Measurements from ENCODE around the gene RAD21L1. TPM values are rescaled to one million over a fixed set of nuclear protein-coding genes. Genes with fewer than 3 reads are reported as not detected.

RAD21L1 gene
- total RNA-seq, 1 experiment from 2014 or later: not detected

- DNase-seq (ENCODE audit: low spot score): no peak
- in situ Hi-C loops (cut with HindIII; ENCODE audit: low sequenced_read_pairs): no loop called here
Observed at GRCh38 chr20:1283522-1284510, 58.0 kb downstream of the RAD21L1 start.

DNA sequence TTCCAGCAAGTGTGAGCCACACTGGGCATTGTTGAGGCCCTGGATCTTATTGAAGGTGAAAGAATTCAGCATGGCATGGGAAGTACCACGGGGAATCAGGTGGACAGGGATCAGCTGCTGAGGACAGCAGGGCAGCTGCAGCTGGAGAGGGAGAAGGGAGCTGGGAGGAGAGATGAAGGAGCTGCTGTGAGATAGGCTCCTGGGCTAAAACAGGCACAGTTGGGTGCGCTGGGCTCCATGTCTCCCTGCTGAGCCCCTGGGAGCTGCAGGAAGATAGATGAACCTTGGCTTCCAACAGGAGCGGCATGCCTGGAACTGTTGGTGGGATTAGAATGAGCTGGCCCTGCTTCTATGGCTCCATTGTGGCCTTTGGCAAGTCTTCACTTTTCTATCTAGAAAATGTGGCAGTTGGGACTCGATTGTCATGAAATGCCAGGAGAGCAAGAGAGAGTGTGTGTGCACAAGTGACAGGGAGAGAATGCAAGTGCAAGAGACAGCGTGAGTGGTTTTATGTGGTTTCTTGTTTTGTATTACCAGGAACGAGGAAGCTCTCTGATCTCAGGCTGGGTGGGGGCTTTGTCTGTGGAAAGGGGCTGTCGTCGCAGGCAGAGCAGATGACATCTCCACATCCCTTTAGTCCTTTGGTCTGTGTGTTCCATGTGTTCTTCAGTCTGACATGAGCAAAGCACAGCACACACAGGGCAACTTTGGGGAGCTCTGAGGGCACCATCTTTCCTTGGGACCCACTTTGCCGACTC, 60.6 kb downstream of the RAD21L1 start:
- DNase-seq (ENCODE audit: low spot score): peak; percentile 18
- in situ Hi-C loops (cut with HindIII; ENCODE audit: low sequenced_read_pairs): no loop called here

- DNase-seq (ENCODE audit: low spot score): no peak
- in situ Hi-C loops (cut with HindIII; ENCODE audit: low sequenced_read_pairs): no loop called here
Observed at GRCh38 chr20:1287306-1287705, 61.5 kb downstream of the RAD21L1 start.

DNA sequence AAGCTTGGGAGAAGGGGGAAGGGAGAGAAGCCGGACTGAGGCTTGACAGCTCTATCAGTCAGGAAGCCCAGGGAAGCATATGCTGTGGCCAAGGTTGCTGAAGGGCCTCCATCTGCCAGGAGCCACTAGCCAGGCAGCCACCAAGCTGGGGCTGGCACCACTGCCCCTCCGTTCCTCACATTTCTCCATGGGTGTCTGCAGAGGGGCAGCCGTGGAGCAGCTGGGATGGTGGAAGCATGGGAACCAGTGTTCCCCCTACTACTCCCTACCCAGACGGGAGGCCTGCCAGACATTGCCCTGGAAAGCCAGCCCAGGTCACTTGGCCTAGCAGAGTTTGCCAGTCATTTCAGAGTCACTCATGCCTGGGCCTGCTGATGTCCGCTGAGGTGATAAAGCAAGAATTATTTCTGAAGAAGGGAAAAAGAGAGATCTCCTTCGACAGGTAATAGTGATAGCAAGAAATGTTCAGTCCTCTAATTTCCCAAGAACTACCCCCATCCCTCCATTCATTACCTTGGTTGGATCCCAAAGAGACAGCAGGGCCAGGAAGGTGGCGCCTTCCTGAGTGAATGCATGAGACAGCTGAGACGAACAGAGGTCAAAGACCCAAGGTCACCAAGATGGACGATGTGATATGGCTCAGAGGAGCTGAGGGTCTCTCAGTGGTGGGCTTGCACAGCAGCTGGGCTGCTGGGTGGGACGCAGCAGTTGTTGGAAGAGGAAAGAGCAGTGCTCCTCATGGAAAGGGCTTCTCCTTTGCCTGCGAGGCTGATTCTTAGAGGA, 62.1 kb downstream of the RAD21L1 start:
- DNase-seq (ENCODE audit: low spot score): peak; percentile 91
- in situ Hi-C loops (cut with HindIII; ENCODE audit: low sequenced_read_pairs): no loop called here

DNA sequence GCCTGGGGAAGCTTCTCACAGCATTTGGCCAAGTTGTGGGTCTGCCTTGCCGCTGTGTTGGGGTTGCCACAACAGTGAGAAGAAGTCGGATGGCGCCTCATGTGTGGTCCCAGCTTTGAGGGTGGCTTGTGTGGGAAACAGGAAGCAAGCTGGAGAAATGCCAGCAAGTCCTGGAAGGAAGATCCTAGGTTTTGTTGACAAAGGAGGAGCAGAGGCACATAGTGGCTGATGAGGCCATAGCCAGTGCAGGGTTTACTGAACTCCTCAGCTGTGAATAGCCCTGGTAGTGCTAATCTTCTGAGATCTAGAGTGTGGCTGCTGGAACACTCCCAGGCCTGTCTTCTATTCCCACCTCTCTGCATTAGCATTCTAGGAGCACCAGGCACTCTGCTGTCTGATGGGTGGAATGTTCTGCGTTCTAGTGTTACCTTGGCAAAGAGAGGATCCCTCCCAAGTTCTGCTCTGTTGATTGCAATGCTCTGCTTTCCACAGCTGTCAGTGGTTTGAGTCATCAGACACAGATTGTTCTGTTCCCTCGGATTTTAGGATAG, 65.4 kb downstream of the RAD21L1 start:
- no peak for DNase-seq (ENCODE audit: low spot score)
- in situ Hi-C loops (cut with HindIII; ENCODE audit: low sequenced_read_pairs): no loop called here

DNA sequence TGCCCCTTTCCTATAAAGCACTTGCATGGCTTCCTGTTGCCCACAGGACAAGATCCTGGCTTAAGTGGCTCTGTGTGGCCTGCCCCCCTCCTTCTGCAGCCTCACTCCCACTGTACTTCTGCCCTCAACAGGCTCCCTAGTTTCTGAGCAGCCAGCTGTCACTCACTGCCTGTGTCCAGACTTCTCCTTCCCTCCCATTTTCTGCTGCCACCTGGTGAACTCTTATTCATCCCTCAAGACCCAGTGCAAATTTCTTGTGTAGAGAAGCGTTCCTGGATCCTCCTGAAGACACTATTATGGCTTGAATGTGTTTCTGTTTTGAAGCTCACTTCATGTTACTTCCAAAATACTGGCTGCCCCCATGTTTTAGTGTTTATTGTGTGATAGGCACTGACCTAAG, 66.8 kb downstream of the RAD21L1 start:
- in situ Hi-C loops (cut with HindIII; ENCODE audit: low sequenced_read_pairs): no loop called here
- DNase-seq (ENCODE audit: low spot score): no peak

- no peak for DNase-seq (ENCODE audit: low spot score)
- in situ Hi-C loops (cut with HindIII; ENCODE audit: low sequenced_read_pairs): no loop called here
Observed at GRCh38 chr20:1293641-1294379, 68.0 kb downstream of the RAD21L1 start.

GRCh38 chr20:1294497-1294896, 68.7 kb downstream of the RAD21L1 start:
- DNase-seq (ENCODE audit: low spot score): no peak
- in situ Hi-C loops (cut with HindIII; ENCODE audit: low sequenced_read_pairs): no loop called here

GRCh38 chr20:1295276-1295930, 69.6 kb downstream of the RAD21L1 start:
- in situ Hi-C loops (cut with HindIII; ENCODE audit: low sequenced_read_pairs): no loop called here

GRCh38 chr20:1296117-1296610, 70.3 kb downstream of the RAD21L1 start:
- in situ Hi-C loops (cut with HindIII; ENCODE audit: low sequenced_read_pairs): no loop called here
- no peak for DNase-seq (ENCODE audit: low spot score)

More at GRCh38 chr20:1295276-1295930, 69.6 kb downstream of the RAD21L1 start:
- no peak for DNase-seq (ENCODE audit: low spot score)

- in situ Hi-C loops (cut with HindIII; ENCODE audit: low sequenced_read_pairs): no loop called here
- no peak for DNase-seq (ENCODE audit: low spot score)
Observed at GRCh38 chr20:1296922-1297321, 71.1 kb downstream of the RAD21L1 start.

GRCh38 chr20:1297486-1297885, 71.6 kb downstream of the RAD21L1 start:
- peak; percentile 78 for DNase-seq (ENCODE audit: low spot score)
- in situ Hi-C loops (cut with HindIII; ENCODE audit: low sequenced_read_pairs): no loop called here

- DNase-seq (ENCODE audit: low spot score): no peak
- in situ Hi-C loops (cut with HindIII; ENCODE audit: low sequenced_read_pairs): no loop called here
Observed at GRCh38 chr20:1298166-1298565, 72.3 kb downstream of the RAD21L1 start.

DNA sequence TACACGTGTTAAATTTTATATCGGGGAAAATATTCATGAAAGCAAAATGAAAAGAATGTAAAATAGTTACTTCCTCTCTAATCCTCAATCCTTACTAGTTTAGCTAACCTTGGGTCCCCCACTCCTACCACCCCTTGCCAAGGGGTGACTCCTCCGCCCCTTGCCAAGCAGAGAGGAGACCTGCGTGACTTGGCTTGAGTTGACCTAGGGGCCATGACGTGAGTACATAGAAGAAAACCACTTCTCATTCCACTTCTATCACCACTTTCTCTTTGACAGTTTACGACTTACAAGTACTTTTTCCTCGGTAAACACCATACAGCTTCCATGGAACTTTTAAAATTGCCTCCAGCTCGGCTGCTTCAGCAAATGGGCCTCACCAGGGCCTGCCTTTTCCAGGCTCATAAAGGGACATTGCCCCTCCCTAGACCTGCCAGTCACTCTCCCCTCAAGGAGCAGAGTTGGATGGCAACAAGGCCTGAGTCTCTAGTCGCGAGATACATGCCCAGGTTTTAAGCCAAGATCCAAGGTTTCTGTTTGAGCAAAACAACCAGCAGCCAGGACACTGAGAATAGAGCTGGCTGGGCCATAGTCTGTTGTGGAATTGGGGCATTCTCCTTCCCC, 73.2 kb downstream of the RAD21L1 start:
- no peak for DNase-seq (ENCODE audit: low spot score)
- in situ Hi-C loops (cut with HindIII; ENCODE audit: low sequenced_read_pairs): no loop called here

- DNase-seq (ENCODE audit: low spot score): no peak
- in situ Hi-C loops (cut with HindIII; ENCODE audit: low sequenced_read_pairs): no loop called here
Observed at GRCh38 chr20:1299522-1299921, 73.7 kb downstream of the RAD21L1 start.

GRCh38 chr20:1300083-1300840, 74.4 kb downstream of the RAD21L1 start:
- in situ Hi-C loops (cut with HindIII; ENCODE audit: low sequenced_read_pairs): no loop called here

DNA sequence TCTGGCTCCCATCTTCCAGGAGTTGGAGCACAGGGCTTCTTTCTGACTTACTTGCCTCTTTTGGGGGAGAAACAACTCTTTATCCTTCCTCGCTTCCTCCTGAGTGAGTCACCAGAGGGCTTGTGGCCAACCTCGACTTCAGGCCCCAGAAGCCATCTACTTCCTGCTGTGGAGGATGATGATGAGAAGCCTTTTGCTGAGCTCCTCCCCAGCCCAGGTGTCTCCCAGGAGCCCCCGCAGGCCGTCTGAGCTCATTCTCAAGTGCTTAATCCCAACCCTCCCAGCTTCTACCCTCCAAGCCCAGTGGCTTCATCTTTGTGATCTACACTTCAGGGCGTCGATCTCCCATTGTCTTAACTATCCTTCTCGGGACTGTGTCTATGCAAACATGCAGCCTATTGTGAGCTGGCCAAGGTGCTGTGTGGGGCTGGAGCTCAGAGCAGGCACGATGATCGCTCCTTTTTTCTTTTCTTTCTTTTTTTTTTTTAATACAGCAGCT, 75.2 kb downstream of the RAD21L1 start:
- DNase-seq (ENCODE audit: low spot score): no peak
- in situ Hi-C loops (cut with HindIII; ENCODE audit: low sequenced_read_pairs): no loop called here

More at GRCh38 chr20:1300083-1300840, 74.4 kb downstream of the RAD21L1 start:
- no peak for DNase-seq (ENCODE audit: low spot score)
